ENCODE data around the gene GSTO1.

GSTO1 gene

GRCh38 chr10:104230490-104230889, 24.2 kb upstream of the GSTO1 start:
- no peak for TF ChIP-seq CTCF (IDR thresholded peaks at IDR 0.05)

- no peak for TF ChIP-seq CTCF (IDR thresholded peaks at IDR 0.05)
Observed at GRCh38 chr10:104231784-104232612, 22.7 kb upstream of the GSTO1 start, which contains the start of gene CFAP43. Gene CFAP43, minus strand, starts transcription at chr10:104232364. Its CDS starts 118 bp downstream, at chr10:104232246.

GRCh38 chr10:104232613-104233102, 22.0 kb upstream of the GSTO1 start:
- no peak for TF ChIP-seq CTCF (IDR thresholded peaks at IDR 0.05)

GRCh38 chr10:104233817-104234216, 20.9 kb upstream of the GSTO1 start:
- TF ChIP-seq CTCF (IDR thresholded peaks at IDR 0.05): no peak

GRCh38 chr10:104234934-104235333, 19.8 kb upstream of the GSTO1 start:
- no peak for TF ChIP-seq CTCF (IDR thresholded peaks at IDR 0.05)

GRCh38 chr10:104235801-104236200, 18.9 kb upstream of the GSTO1 start:
- no peak for TF ChIP-seq CTCF (IDR thresholded peaks at IDR 0.05)

- no peak for TF ChIP-seq CTCF (IDR thresholded peaks at IDR 0.05)
Observed at GRCh38 chr10:104240078-104240477, 14.6 kb upstream of the GSTO1 start.
